ENCODE data around the gene LDLRAP1.

LDLRAP1 gene

GRCh38 chr1:25544243-25544764 is 898 bp downstream of the LDLRAP1 start:
- DNase-seq (ENCODE audit: low read depth), result no peak

- DNase-seq (ENCODE audit: low read depth), result no peak
Observed at GRCh38 chr1:25544819-25545218, 1.4 kb downstream of the LDLRAP1 start.

- no peak for DNase-seq (ENCODE audit: low read depth)
Observed at GRCh38 chr1:25545767-25546166, 2.4 kb downstream of the LDLRAP1 start.

GRCh38 chr1:25546193-25546592 is 2.8 kb downstream of the LDLRAP1 start:
- no peak for DNase-seq (ENCODE audit: low read depth)

- DNase-seq (ENCODE audit: low read depth), result no peak
Observed at GRCh38 chr1:25548601-25549000, 5.2 kb downstream of the LDLRAP1 start.

GRCh38 chr1:25549273-25550154 is 6.1 kb downstream of the LDLRAP1 start:
- DNase-seq (ENCODE audit: low read depth), result peak; percentile 80

GRCh38 chr1:25550155-25550506 is 6.7 kb downstream of the LDLRAP1 start:
- DNase-seq (ENCODE audit: low read depth), result no peak

GRCh38 chr1:25550683-25551310 is 7.4 kb downstream of the LDLRAP1 start:
- DNase-seq (ENCODE audit: low read depth), result no peak

GRCh38 chr1:25553749-25554429 is 10.5 kb downstream of the LDLRAP1 start:
- no peak for DNase-seq (ENCODE audit: low read depth)

GRCh38 chr1:25554430-25554780 is 11.0 kb downstream of the LDLRAP1 start:
- no peak for DNase-seq (ENCODE audit: low read depth)

- DNase-seq (ENCODE audit: low read depth), result no peak
Observed at GRCh38 chr1:25554886-25555752, 11.7 kb downstream of the LDLRAP1 start.

GRCh38 chr1:25555753-25556092 is 12.3 kb downstream of the LDLRAP1 start:
- no peak for DNase-seq (ENCODE audit: low read depth)

GRCh38 chr1:25556132-25556670 is 12.8 kb downstream of the LDLRAP1 start:
- no peak for DNase-seq (ENCODE audit: low read depth)

GRCh38 chr1:25556791-25557476 is 13.5 kb downstream of the LDLRAP1 start:
- no peak for DNase-seq (ENCODE audit: low read depth)

- no peak for DNase-seq (ENCODE audit: low read depth)
Observed at GRCh38 chr1:25557543-25557942, 14.1 kb downstream of the LDLRAP1 start.

- DNase-seq (ENCODE audit: low read depth), result no peak
Observed at GRCh38 chr1:25559031-25559430, 15.6 kb downstream of the LDLRAP1 start.

GRCh38 chr1:25560001-25560400 is 16.6 kb downstream of the LDLRAP1 start:
- no peak for DNase-seq (ENCODE audit: low read depth)

- DNase-seq (ENCODE audit: low read depth), result no peak
Observed at GRCh38 chr1:25560788-25561187, 17.4 kb downstream of the LDLRAP1 start.

- DNase-seq (ENCODE audit: low read depth), result no peak
Observed at GRCh38 chr1:25561421-25562100, 18.2 kb downstream of the LDLRAP1 start.

- peak; percentile 53 for DNase-seq (ENCODE audit: low read depth)
Observed at GRCh38 chr1:25562101-25562927, 18.9 kb downstream of the LDLRAP1 start.
